Measurements from ENCODE around the gene LGI1.

The LGI1 gene

DNA sequence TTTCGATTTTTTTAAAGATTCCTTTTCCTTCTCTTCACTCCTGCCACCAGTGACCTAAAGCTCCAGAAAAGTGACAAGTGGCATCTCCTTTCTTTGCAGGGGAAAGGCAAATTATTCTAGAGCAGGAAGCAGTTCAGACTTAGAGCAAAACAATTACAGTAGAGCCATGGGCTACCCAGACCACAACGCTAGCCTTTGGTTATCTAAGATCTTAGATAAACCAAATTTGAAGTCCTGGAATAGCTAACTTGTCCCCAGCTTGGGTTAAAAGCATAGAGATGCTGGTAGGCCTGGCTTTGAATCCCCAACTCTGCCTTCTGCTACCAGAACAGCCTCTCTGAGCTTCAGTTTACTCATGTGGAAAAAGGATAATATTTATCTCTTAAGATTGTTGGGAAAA is 38.4 kb downstream of the LGI1 start:
- no peak for DNase-seq (ENCODE audit: low read depth)
- no peak overlapping the region for H3K4me3 ChIP-seq (ENCODE audit: low read depth, low read length)
- TF ChIP-seq CTCF (IDR thresholded peaks at IDR 0.05; ENCODE audit: low read depth, low read length, missing control alignments), result no peak

GRCh38 chr10:93797825-93798224 is 40.1 kb downstream of the LGI1 start:
- no peak for DNase-seq (ENCODE audit: low read depth)
- H3K4me3 ChIP-seq (ENCODE audit: low read depth, low read length), result no peak overlapping the region
- no peak for TF ChIP-seq CTCF (IDR thresholded peaks at IDR 0.05; ENCODE audit: low read depth, low read length, missing control alignments)

GRCh38 chr10:93799155-93799708 is 41.5 kb downstream of the LGI1 start:
- H3K4me3 ChIP-seq (ENCODE audit: low read depth, low read length), result no peak overlapping the region
- DNase-seq (ENCODE audit: low read depth), result no peak
- no peak for TF ChIP-seq CTCF (IDR thresholded peaks at IDR 0.05; ENCODE audit: low read depth, low read length, missing control alignments)

DNA sequence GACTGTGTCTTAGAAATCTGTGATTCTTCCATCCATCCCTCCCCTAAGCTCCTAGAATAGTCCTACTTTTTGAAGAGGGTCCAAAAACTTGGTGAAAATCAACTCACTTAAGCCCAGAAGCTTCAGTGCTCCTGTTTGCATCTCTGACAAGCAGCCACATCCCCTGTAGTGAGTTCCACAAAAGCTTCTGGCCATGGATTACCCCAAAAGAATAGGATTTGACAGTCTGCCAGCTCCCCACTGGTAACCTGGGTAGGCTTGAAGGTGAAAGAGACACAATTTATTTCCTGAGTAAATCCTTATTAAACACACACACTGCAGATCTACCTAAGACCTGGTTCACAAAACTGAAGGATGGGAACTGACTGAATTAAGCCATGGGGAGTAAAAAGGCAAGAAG is 46.5 kb downstream of the LGI1 start:
- no peak overlapping the region for H3K4me3 ChIP-seq (ENCODE audit: low read depth, low read length)
- no peak for DNase-seq (ENCODE audit: low read depth)
- TF ChIP-seq CTCF (IDR thresholded peaks at IDR 0.05; ENCODE audit: low read depth, low read length, missing control alignments), result no peak

DNA sequence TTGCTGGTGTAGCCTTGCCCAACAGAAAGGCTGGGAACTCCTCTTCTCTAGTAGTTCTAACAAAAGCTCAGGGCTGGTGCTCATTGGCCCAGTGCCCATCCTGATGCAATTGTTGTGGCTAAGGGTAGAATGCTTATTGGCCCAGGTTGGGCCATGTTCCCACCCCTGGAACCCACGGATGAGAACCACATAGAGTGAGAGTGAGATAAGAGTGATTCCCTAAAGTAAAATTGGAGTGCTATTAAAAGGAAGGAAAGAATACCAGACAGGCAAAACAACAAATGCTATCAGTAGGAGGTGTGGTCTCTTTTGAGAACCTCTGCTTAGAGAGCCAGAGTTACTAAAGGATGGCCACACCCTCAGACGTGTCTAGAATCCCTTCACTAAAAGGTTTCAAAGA is 49.2 kb downstream of the LGI1 start:
- DNase-seq (ENCODE audit: low read depth), result no peak
- TF ChIP-seq CTCF (IDR thresholded peaks at IDR 0.05; ENCODE audit: low read depth, low read length, missing control alignments), result no peak
- H3K4me3 ChIP-seq (ENCODE audit: low read depth, low read length), result no peak overlapping the region

DNA sequence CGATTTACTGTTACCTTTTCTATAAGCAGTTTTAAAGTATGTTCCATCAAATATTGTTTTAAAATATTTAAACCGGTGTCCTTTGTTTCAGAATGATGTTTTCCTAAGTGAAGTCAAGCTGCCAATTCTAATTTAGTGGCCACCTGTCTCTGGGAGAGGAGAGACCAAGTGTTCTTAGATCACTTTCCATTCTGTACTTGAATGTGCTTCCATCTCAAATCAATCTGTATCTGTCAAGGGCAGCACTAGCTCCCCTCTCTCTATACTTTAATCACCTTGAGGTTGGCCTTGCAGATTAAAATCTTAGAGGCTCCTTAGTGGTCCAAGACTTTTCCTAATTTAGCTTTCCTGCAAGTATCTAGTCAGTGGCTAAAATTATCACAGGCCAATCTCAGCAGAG is 49.6 kb downstream of the LGI1 start:
- no peak for DNase-seq (ENCODE audit: low read depth)
- H3K4me3 ChIP-seq (ENCODE audit: low read depth, low read length), result no peak overlapping the region
- no peak for TF ChIP-seq CTCF (IDR thresholded peaks at IDR 0.05; ENCODE audit: low read depth, low read length, missing control alignments)

DNA sequence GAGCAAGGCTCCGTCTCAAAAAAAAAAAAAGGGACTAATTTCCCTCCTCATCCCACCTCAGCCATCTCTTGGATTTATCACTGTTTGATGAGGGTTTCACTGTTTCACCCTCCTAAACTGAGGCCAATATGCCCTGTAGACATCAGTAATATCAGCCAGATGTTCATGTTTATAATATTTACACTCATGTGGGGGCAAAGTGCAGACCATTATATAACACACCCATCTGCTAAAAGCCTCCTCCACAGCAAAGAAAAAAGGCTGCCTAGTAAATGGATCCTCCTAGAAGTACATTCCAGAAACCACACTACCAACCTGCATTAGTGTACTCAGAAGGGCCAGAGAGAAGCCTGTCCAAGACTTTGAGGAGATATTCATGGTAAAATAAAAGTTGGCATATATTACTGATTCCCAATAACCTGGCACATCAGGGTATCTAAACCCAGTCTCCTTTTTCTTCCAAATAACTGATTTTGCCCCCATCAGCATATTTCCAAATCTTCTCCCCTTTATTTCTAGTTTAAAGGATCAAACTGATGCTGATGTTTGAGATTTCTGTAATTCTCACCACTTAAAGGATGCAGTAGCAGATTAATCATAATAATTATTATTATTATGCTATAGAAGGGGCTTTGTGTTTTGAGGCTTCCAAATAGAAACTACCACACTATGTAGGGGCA is 55.1 kb downstream of the LGI1 start:
- no peak for TF ChIP-seq CTCF (IDR thresholded peaks at IDR 0.05; ENCODE audit: low read depth, low read length, missing control alignments)
- H3K4me3 ChIP-seq (ENCODE audit: low read depth, low read length), result no peak overlapping the region
- no peak for DNase-seq (ENCODE audit: low read depth)
